H4 (cell line): ENCODE results near the gene DHRSX. TPM values are rescaled to one million over a fixed set of nuclear protein-coding genes. Genes with fewer than 3 reads are reported as not detected.
"Not testable (repeated sequence)": the region's sequence is repeated elsewhere in the genome, so short reads cannot be mapped to it uniquely, and the experiment has no call there.

Source experiments
- DNase-seq: peaks from one replicate; pipeline ENCODE4 v3.0.0-alpha.2; 2015; ENCODE audit warnings: low spot score
- total RNA-seq: library from RNA; depleted of rRNA; stranded (reverse); fragments of >200 nt; shearing (Covaris generic); gene quantifications from 2 replicates; pipeline ENCODE4 v1.2.3, GENCODE V29; 2014; rRNA removed

DHRSX gene, protein sequence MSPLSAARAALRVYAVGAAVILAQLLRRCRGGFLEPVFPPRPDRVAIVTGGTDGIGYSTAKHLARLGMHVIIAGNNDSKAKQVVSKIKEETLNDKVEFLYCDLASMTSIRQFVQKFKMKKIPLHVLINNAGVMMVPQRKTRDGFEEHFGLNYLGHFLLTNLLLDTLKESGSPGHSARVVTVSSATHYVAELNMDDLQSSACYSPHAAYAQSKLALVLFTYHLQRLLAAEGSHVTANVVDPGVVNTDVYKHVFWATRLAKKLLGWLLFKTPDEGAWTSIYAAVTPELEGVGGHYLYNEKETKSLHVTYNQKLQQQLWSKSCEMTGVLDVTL
- 28.2 and 37.1 TPM in 2 replicates for total RNA-seq

DNA sequence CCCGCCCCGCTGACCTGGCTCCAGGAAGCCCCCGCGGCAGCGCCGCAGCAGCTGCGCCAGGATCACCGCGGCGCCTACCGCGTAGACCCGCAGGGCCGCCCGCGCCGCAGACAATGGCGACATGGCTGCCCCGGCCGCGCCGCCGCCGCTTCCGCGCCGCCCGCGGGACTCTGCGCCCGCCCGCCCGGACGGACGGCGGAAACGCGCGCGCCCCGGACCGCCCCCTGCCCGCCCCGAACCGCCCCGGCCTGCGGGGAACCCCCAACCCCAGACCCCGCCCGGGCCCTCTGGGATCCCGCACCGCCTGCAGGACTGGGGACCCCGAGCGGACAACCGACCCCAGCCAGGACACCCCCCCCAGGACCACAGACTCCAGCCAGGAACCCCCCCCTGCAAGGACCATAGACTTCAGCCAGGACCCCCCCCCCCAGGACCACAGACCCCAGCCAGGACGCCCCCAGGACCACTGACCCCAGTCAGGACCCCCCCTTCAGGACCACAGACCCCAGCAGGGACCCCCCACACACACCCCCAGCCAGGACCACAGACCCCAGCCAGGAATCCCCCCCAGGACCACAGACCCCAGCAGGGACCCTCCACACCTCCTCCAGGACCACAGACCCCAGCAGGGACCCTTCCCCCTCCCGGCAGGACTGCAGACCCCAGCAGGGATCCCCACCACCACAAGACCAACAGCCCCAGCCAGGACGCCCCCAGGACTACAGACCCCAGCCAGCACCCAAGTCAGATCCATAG, at the start of gene DHRSX, which contains the start of gene ZBED1:
Gene DHRSX (minus strand): TSS at position 174 of the 756 bp plus-strand sequence. CDS start 51 bp downstream, at position 123.
Gene ZBED1 (minus strand): TSS at position 174 of the 756 bp plus-strand sequence. CDS start 10,257 bp downstream, outside the sequence.
- DNase-seq: no peak

DNA sequence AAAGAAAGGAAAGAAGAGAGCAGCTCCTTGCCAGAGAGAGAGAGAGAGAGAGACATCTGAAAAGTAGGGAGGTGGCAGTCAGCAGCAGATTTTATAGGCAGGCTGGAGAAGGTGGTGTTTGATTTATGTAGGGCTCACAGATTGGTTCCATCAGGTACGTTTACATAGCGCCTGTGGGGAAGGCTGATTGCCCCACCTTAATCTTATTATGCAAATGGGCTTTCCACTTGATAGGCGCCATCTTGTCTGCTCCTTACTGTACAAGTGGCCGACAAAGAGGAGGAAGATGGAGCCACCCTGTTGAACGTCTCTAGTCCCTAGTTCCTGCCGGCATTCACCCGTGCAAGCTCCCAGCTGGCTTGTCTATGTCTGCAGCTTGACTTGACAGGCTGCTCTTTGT, 49.1 kb upstream of the DHRSX start:
- DNase-seq: no peak

DNA sequence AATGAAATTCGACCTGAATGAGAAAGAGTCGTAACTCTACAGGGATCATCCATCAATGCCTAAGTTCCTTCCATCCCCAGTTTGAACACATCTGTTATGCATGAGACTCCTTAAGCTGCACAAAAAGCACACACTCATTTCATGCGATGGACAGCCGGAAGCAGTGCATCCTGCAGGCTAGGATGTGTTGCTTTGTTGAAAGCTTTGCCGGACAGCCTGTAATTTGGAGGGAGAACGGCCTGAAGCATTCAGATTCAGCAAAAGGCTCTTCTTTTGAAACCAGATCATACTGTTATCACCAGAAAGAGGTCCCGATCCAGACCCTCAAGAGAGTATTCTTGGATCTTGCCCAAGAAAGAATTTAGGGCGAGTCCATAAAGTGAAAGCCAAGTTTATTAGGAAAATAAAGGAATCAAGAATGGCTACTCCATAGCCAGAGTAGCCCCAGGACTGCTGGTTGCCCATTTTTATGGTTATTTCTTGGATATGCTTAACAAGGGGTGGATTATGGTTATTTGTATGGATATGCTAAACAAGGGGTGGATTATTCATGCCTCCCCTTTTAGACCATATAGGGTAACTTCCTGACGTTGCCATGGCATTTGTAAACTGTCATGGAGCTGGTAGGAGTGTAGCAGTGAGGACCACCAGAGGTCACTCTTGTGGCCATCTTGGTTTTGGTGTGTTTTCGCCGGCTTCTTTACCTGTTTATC, 48.1 kb upstream of the DHRSX start:
- no peak for DNase-seq

DNA sequence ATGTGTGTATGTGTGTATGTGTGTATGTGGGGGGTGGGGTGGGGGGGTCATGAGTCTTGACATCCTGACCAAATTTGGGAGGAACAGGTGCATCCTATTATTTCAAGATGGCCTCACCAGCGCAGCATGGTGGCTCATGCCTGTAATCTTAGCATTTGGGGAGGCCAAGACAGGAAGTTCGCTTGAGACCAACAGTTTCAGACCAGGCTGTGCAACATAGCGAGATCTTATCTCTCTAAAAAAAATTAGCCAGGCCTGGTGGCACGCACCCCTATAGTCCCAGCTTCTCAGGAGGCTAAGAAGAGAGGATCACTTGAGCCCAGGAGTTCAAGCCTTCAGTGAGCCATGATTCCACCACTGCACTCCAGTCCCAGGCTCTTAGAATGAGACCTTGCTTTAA, 47.0 kb upstream of the DHRSX start:
- no peak for DNase-seq

DNA sequence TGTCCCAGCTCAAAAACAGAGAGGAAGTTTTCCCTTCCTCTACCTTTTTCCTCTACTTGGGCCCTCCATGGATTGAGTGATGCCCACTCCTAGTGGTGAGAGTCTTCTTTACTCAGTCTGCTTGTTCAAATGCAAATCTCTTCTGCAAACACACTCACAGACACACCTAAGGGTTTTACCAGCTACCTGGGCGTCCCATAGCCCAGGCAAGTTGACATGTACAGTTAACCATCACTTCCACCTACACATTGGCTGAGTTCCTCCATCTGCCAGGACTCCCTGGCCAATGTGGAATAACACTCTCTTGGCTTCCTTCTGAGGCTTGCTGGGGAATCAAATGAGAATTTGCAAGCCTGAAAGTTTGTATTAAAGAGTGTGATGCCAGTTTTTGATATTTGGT, 45.7 kb upstream of the DHRSX start:
- DNase-seq: no peak

DNA sequence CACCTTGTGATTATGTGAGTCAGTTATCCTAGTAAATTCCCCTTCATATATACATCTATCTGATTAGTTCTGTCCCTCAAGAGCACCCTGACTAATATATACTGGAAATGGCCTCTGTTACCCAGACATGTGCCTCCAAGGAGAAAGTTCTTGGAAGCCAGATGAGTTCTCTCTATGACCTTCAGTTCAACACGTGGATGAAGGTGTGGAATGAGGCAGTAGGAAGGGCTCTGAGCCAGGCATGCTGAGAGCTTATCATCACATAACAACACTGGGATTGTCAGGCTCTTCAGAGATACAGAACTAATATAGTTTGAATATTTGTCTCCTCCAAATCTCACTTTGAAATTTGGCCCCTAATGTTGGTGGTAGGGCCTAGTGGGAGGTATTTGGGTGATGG, 44.4 kb upstream of the DHRSX start:
- DNase-seq: no peak

DNA sequence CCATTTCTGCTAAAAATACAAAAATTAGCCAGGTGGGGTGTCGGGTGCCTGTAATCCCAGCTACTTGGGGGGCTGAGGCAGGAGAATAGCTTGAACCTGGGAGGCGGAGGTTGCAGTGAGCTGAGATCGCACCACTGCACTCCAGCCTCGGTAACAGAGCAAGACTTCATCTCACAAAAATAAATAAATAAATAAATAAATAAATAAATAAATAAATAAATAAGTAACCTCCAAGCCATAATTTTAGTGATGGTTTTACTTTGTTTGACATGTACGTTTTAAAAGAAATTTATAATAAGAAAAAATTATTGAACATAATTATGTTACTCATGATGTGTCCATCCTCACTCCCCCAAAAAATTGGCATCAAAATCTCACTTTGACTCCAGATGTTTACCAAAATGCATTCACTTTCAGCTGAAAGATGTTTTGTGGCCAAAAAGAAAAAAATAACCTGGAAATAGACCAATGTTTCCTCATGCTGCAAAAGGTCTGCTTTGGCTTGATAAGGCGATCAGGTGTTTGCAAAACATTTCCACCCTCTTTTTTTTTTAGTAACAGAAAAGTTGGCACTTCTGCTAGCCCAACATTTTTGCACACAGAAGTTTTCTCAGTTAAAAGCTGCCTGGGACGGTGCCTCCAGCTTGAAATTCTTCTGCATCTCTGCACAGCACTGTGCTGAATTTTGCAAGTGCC, 42.2 kb upstream of the DHRSX start:
- no peak for DNase-seq

DNA sequence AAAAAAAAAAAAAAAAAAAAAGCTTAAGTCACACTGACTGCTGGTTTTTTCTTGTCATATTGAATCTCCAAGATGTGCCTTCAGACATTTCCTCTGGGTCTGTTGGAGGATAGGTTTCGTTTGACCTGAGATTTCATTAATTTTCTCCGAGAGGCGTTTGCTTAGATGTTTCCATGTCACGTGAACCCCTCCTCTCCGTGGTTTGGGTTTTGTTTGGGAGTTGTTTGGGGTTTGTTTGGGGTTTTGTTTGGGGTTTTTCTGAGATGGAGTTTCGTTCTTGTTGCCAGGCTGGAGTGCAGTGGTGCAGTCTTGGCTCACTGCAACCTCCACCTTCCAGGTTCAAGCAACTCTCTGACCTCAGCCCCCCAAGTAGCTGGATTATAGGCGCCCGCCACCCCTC, 40.8 kb upstream of the DHRSX start:
- no peak for DNase-seq

DNA sequence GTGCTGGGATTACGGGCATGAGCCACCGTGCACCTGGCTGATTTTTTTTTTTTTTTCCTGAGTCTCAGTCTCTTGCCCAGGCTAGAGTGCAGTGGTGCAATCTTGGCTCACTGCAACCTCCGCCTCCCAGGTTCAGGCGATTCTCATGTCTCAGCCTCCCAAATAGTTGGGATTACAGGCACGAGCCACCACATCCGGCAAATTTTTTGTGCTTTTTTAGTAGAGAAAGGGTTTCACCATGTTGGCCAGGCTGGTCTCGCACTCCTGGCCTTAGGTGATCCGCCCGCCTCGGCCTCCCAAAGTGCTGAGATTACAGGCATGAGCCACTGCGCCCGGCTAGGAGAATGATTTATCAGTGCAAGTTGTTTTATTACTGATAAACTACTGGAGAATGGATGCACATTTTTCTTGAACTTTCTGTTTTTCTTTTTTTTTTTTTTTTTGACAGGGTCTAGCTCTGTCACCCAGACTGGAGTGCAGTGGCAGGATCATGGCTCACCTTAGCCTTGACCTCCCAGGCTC, 39.7 kb upstream of the DHRSX start:
- DNase-seq: no peak

DNA sequence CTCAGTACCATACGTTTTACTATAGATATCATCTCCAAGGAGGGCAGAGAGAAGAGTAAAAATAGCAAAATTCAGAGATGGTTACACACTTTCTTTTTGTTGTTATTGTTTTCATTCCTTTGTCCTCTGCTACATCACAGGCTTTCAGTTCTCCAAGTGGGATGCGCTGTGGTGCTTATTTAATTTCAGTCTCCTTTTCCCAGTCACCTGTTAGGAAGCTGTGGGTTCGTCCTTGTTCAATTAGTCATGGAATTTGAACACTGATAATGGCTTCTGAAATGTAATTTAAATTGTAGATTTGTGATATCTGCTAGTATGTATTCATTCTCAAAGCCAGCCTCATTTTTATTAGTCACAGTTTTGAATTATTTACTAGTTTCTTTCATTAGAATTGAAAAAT, 38.8 kb upstream of the DHRSX start:
- no peak for DNase-seq

DNA sequence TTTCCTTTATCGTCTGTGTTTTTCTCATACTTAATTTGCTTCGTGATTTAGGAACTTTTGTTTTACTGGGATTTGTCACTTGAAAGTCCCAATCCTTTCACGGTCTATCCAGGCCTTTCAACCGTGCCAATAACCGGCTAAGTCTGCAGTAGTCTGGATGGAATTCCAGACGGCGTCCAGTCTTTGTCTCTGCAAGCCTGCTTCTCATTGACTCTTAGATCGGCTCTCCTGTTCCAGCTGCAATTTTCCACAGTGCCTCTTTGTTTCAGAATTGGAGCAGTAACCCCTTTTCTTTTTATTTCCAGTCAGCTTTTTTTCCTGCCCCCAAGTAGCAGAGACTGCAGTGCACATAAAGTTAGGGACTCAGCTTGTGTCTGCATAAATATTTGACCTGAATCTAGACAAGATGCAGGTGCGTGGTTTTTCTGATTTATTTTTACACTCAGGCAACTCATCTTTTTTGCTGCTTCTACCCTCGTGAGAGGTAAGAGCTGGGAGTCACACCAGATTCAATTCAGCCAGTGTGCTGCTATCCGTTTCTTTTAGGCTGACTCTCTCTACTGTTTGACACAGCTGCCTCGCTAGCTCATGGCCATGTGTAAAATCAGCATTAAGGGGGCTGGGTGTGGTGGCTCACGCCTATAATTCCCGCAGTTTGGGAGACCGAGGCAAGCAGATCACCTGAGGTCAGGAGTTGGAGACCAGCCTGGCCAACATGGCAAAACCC, 37.4 kb upstream of the DHRSX start:
- DNase-seq: no peak

DNA sequence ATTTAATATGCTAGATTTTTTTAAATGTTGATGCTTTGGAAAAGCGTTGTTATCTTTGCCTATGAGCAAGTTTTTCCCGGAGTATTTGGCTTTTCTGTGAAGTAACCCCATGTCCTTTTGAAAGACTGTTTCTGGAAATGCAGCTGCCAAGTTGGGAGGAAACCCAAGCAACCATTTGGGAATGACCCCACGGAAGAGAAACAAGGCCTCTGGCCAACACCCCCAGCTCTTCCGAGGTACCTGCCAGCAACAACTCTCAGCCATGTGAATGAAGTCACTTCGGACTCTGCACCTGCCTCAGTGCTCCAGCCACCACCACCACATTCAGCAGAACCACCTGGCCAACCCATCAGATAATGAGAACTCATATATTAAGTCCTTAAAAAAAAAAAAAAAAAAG, 36.2 kb upstream of the DHRSX start:
- no peak for DNase-seq

DNA sequence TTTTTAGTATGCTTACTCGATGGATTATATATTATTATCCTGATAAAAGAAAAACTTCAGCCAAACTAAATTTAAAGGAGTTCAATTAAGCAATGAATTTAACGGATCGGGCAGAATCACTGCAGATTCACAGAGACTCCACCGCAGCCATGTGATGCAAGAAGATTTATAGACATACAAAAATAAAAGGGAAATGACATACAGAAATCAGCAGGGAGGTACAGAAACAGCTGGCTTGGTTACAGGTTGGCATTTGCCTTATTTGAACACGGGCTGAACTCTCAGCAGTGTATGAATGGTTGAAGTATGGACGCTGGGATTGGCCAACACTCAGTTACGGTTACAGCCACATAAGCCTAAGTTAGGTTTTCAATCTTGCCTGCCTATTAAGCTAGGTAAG, 35.4 kb upstream of the DHRSX start:
- no peak for DNase-seq

DNA sequence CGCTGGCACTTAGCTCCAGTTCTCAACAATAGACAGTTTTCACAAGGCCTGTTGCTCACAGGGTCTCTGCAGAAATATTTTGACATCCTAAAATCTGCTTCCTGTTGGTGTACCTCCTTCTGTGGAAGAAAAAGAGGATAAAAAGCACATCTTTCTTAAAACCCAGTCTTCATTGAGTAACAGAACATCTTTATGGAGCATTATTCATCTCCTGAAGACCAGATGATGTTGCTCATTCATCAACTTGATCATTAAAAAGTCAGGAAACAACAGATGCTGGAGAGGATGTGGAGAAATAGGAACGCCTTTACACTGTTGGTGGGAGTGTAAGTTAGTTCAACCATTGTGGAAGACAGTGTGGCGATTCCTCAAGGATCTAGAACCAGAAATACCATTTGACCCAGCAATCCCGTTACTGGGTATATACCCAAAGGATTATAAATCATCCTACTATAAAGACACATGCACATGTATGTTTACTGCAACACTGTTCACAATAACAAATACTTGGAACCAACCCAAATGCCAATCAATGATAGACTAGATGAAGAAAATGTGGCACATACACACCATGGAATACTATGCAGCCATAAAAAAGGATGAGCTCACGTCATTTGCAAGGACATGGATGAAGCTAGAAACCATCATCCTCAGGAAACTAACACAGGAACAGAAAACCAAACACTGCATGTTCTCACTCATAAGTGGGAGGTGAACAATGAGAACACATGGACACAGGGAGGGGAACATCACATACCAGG, 33.7 kb upstream of the DHRSX start:
- not testable (repeated sequence) for DNase-seq

DNA sequence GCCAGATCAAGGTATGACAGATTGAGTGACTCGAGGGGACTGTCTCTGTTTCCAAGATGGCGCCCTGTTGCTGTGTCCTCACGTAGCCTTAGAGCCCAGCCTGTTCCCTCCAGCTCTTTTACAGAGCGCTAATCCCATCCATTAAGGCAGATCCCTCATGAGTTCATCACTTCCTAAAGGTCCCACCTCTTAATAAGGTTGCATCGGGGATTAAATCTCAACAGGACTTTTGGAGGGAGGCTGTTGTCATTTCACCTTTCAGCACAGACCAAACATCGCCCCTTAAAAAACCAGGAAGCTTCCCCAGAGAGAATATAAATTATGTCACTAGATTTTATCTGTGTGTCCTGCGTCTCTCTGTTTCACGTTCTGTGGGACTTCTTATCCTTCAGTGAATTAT, 32.6 kb upstream of the DHRSX start:
- DNase-seq: no peak

DNA sequence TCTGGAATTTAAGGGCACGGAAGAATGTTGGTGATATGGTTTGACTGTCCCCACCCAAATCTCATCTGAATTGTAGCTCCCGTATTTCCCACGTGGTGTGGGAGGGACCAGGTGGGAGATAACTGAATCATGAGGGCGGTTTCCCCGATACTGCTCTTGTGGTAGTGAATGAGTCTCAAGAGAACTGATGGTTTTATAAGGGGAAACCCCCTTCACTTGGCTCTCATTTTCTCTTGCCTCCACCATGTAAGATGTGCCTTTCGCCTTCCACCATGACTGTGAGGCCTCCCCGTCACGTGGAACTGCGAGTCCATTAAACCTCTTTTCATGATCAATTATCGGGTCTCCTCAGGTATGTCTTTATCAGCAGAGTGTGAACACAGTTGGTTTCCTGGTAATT, 25.6 kb upstream of the DHRSX start:
- DNase-seq: no peak

DNA sequence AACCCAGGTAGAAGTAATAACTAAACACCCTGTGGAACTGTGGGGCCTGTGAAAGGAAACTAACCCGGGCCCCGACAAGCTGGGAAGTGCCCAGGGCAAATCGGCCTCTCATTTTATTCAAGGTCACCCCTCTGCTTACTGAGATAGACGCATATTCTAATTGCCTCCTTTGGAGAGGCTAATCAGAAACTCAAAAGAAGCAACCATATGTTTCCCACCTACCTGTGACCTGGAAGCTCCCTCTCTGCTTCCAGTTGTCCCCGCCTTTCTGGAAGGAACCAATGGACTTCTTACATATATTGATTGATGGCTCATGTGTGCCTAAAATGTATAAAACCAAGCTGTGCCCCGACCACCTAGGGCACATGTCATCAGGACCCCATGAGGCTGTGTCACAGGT, 23.1 kb upstream of the DHRSX start:
- no peak for DNase-seq

DNA sequence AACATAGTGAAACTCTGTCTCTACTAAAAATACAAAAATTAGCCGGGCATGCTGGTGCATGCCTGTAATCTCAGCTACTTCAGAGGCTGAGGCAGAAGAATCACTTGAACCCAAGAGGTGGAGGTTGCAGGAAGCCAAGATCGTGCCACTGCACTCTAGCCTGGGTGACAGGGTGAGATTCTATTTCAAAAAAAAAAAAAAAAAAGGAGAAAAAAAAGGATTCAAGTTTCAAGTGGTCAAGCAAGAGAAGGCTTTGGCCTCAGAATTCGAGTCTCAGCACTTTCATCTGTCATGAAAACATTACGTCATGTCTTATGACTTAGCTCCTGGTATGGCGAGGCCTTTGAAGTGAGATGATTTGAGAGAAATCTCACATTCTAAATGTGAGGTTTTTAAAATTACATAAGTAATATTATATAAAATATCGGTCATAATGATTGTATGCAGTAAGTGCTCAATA, 21.2 kb upstream of the DHRSX start:
- no peak for DNase-seq

DNA sequence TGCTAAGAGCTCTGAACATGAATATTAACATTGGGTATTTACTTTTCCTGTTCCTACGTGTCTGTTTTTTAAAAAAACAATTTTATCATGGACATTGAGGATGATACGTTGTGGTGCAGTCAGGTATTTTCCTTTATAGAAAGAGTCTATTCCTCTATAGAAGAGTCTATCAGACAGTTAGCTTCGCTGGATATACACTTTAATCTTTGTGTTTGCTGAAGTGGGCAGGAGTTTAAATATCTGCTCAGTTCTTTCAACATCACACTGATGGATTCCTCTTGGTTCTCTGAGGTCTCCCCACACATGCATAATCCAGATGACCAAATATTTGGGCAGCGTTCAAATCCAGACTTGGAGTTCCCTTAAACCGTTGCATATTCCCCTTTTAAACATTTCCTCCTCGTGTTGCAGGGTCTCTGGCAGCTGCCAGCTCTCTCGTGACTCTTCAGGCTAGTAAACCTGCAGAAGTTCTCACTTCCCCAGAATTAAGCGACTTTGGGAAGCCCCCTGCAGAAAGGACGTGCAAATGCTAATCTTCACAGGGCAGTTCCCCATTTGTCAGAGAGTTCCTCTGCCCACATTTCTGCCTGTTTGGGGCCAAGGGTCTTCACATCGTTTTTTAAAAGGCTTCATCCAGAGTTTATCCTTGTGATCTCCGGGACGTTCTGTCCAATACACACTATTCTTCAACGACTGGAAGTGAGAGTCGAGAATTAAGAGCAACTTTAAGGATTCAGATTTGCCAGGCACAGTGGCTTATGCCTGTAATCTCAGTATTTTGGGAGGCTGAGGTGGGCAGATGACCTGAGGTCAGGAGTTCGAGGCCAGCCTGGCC, 20.5 kb upstream of the DHRSX start:
- DNase-seq: no peak
